ENCODE data around the gene KNDC1.

DNA sequence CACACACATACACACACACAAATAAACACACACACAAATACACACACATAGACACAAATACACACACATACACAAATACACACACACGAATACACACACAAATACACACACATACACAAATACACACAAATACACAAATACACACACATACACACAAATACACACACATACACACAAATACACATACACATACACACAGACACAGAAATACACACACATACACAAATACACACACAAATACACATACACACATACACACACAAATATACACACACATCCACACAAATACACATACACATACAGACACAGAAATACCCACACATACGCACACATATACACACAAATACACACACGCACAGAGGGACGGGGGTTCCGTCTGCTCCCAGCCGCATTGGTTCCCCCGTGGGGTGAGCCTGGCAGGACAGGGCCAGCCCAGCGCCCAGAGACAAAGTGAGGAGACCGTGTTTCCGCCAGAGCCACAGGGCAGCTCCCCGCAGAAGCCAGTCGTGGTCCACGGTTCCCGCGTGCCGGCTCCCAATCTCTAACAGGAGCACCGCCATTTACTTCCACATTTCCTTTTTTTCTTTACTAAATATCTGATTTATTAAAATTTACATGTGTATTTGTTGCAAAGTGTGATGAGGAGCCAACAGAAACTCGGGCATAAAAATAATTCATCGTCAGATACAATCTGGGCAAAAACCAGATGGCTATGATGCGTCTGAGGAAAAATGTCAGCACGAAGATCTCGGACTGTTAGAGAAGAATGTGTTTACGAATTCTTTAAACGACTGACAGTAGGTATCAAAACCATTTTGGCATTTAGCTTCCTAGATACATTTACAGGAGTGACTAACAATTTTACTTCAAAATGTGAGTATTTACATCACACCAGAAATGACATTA, 3.1 kb upstream of the KNDC1 start:
- TF ChIP-seq, protein P1, sequence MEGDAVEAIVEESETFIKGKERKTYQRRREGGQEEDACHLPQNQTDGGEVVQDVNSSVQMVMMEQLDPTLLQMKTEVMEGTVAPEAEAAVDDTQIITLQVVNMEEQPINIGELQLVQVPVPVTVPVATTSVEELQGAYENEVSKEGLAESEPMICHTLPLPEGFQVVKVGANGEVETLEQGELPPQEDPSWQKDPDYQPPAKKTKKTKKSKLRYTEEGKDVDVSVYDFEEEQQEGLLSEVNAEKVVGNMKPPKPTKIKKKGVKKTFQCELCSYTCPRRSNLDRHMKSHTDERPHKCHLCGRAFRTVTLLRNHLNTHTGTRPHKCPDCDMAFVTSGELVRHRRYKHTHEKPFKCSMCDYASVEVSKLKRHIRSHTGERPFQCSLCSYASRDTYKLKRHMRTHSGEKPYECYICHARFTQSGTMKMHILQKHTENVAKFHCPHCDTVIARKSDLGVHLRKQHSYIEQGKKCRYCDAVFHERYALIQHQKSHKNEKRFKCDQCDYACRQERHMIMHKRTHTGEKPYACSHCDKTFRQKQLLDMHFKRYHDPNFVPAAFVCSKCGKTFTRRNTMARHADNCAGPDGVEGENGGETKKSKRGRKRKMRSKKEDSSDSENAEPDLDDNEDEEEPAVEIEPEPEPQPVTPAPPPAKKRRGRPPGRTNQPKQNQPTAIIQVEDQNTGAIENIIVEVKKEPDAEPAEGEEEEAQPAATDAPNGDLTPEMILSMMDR (IDR thresholded peaks at IDR 0.05; ENCODE audit: poor library complexity, severe bottlenecking), result no peak
- TF ChIP-seq EZH2 (IDR thresholded peaks at IDR 0.05; ENCODE audit: borderline replicate concordance, insufficient read depth, low read length, poor library complexity, severe bottlenecking), result no peak
